ENCODE results near the gene GDNF.

Gene GDNF

DNA sequence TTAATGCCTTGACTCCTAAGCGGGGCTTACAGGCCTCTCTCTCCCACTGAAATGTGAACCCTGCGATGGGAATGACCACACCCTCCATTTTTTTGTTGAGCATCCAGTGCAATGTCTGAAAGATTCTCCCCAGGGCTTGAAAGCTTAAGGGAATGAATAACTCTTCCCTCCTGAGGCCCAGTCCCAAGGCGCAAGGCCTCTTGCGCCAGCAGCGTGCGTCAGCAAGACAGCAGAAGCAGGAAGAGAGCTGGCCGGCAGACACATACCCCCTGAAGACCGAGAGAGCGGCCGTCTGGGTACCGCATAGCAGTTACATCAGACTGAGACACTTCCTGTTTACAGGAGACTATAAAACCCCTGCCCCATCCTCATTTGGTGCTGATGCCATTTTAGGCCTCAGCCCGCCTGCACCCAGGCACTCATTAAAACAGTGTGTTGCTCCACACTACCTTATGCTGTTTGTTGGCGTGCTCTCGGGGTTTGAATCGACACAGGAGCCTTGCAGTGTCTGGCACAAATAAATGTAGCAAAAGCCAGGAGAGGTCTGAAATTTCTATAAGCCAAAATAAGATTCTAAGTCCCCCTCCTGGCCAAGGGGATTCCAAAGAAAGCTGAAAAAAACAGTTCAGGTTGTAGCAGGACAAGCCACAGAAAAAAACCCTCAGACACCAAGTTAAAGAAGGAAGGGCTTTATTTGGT, 62.3 kb downstream of the GDNF start:
- DNase-seq = no peak

DNA sequence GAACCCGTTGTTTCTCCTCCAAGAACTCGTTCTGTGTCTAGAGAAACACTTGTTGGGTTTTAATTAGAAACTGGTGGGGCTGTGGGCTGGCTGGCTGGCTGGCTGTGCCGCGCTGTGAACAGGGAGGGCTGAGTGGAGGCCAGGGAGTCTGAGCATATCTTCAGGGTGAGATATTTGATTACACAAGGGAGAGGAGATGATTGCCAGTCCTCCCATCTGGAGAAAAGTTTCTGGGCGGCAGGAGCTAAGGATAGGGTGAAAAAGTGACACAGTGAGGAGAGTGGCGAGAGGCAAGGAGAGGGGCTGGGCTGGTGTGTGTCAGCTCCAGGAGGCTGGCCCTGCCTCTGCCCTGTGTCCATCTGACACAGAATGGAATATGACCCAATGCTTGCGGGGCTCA, 63.0 kb downstream of the GDNF start:
- no peak for DNase-seq

DNA sequence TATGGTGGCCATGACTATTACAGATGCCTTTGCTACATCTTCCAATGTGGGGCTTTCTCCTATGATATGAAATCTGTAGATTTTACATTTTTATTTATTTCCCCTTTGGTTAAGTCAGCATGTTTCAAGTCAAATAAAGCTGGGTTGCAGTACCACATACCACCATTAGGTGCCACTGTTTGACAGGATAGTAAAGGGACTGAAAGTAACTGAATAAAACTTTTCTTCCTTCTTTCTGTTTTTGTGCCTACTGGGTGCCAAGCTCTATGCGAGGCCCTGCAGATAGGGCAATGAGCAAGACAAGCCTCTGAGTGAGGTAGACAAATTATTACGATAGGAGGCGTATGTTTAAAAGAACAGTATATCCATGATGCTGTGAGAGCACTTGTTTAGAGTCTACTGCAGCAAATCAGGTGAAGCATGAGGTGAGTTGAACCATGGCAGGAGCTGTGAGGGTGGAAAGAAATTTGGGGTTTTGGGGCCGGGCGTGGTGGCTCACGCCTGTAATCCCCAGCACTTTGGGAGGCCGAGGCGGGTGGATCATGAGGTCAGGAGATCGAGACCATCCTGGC, 64.8 kb downstream of the GDNF start:
- no peak for DNase-seq

DNA sequence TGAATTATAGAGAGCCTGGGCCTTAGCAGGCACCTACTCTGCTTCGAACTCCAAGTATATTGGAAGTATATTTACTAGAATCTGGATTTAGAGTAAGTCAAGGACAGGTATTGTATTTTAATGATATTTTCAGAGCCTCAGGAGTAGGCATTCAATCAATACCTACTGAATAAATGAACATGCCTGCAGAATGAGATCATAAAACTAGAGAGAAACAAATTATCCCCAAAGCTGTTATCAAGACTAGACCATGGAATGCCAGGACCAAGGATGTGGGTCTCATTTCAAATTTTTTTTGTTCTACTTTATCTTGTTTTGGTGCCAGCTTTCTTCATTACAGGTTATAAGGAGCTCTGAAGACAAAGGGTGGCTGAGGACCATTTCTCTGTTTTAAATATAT, 66.0 kb downstream of the GDNF start:
- DNase-seq = no peak

DNA sequence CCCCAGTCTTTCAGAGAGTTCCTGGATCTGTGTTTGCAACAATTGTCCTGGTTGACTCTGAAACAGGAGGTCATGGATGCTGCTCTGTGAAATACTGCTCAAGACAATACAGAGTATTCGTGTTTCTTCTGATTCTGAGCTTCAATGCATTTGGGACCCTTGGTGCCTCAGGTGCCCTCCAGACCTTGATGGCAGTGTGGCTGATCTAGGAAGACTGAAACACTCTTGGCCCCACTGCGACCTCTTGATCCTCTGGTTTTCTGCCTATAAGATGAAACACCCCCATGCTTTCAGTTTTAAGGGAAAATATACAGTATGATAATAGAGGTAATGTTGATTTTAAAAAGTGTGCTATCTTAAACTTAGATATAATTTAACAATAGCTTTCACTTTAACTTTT, 67.6 kb downstream of the GDNF start:
- no peak for DNase-seq

DNA sequence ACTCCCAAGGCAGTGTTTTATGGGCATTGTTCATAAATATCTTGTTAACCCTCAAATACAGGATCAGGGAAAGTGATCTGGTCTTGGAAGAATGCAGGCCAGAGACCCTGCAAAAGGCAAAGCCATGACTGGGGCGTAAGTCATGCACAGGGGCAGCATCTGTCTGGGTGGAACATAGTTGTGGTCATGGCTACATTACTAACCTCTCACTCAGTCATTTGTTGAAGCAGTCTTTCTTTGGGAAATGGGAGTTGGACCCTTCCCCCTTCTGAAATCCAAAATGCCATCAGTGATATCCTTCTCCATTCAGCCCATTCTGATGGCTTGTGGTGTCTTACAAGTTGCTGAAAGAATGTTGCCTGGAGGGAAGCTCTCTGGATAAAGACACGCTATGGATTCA, 68.1 kb downstream of the GDNF start:
- DNase-seq = no peak

DNA sequence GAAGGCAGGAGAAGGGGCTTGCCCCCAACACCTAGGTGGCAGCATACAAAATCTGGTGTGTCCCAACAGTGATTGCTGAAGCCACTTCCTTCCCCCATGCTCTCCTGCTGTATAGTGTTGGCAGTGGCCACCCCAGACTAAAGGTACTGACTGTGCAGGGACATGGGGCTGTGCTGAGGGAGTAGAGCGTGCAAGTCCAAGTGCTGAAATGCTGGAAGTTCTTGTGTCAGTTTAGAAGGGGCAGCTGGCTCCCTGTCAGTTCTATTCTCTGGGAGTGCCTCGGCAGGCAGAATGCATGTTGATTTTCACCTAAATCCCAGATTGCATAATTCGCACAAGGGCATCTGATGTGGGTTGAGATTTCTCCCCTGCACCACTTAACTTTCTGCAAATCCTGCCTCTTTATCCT, 68.6 kb downstream of the GDNF start:
- no peak for DNase-seq

DNA sequence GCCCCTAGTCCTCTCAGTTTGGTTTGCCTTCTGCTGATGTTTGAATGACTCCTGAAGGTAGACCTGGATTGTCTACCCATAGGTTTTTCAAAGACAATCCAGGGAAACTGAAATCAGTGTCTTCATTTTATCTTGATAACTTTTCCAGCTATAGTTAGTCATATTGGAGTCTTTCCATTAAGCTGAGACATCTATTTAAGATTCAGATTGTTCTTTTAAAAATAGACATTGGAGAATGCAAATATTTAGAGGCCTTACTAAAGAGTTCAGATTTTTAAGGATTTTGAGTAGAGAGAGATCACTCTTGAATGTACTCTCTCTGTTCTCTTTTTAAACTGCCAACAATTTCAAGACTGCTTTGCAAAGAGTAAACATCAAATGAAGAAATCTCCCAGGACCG, 69.1 kb downstream of the GDNF start:
- no peak for DNase-seq

DNA sequence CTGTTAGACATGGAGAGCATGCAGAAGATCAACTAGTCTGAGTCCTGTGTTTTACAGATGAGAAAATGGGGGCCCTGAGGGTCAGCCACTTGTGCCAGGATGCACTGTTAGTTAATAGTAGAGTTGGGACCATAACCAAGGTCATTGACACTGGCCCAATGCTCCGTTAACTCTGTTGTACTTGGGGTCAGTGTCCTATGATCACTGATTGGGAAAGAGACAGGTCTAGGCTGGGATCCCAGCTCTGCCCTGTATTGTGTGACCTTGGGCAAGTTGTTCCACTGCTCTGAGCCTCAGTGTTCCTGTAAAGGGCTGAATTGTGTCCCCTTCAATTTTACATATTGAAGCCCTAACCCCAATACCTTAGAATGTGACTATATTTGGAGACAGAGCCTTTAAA, 70.0 kb downstream of the GDNF start:
- no peak for DNase-seq

DNA sequence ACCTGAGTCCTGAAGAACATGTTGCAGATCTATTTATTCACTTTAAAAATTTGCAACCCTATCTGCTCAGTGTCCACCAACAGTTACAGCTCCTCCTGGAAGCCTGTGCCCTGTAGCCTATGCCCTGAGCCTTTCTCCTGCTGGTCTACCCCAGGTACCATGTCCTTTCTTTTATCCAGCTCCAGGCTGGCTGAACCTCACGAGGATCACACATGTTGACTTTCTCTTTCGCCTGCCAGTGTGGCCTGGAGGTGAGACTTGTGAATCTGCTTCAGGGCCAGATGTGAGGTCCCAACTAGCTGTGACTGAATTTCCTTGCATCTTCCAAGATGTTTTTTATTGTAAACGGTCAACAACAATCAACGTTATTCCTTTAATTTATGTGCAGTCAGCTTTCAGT, 70.7 kb downstream of the GDNF start:
- DNase-seq = no peak

DNA sequence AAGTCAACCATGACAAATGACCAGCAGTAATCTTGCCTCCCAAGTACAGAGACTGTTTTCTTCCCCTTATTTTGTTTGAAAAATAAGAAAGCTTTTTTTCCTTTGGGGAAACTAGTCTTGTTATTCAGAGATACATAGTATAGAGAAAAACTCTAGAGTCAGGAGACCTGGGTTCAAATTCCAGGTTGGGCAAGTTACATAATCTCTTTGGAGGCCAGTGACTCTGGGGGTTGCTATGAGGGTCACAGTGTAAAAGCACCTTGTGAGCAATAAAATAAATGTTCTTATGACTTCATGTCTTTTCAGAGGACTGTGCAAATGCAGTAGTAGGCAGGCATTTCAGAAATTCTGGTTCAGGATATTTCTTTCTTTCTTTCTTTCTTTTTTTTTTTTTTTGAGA, 71.5 kb downstream of the GDNF start:
- DNase-seq = no peak

DNA sequence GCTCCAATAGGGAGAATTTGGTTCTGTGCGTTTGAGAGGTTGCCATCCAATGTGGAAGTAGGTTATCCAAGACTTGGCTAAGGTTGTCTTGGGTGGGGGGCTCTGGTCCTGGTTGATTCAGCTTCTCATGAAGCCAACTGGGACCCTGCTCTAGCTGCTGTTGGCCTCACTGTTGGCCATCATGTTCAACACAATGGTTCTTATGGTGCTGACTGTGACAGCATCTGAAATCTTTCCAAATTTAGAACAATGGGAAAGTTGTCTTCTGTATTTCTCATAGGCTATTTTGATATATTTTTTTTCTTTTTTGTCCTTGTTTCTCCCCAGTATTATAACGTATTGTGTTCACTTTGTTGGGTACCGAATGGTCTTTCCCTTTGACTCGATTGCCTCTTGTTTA, 71.9 kb downstream of the GDNF start:
- no peak for DNase-seq

DNA sequence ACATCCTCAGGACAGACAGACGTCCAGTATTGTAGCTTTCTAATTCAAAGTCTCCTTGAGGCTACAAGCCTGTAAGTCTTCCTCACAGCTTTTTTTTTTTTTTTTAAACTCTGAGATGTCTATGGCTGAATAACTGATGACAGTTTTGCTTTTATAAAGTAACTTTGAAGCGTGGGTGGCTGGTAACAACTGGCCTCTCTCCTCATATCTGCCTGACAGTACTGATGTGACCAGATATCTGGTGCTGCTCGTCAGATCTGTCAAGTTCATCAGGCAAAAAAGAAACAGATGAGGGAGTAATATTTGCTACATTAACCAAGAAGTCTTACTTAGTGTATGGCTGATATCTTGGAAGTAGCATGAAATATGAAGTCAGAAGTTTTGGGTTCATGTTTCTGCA, 72.6 kb downstream of the GDNF start:
- DNase-seq = no peak

Data from NCI-H748 treated with DMSO at 0.1 percent for 48 hours (cell line).